Ramos (cell line): ENCODE results near the gene LRRC8A.
"Not testable (repeated sequence)": the region's sequence is repeated elsewhere in the genome, so short reads cannot be mapped to it uniquely, and the experiment has no call there.

Source experiments
- in situ Hi-C: fragments of 300-500 bp; cut with MboI; formaldehyde crosslinking; loops from one replicate; pipeline ENCODE4 v1.14.3; 2022; ENCODE audit warnings: low sequenced_read_pairs; ENCODE audit not compliant: unreplicated experiment

LRRC8A gene

GRCh38 chr9:128946571-128947276, 64.8 kb downstream of the LRRC8A start:
- in situ Hi-C loops: no loop called here

GRCh38 chr9:128947277-128947526, 65.3 kb downstream of the LRRC8A start:
- in situ Hi-C loops: no loop called here

GRCh38 chr9:128947527-128948301, 65.8 kb downstream of the LRRC8A start, which contains the start of the genes DOLK and NUP188:
DOLK (minus strand) TSS chr9:128947603; CDS start chr9:128947303, 300 bp downstream.
NUP188 (plus strand) TSS chr9:128947699; CDS start chr9:128947720, 21 bp downstream.
- in situ Hi-C loops: no loop called here

- in situ Hi-C loops: not testable (repeated sequence)
These were observed 79.5 kb downstream of the LRRC8A start for GRCh38 chr9:128961403-128961802.
